Measurements from ENCODE around the gene SYNGR2. TPM values are rescaled to one million over a fixed set of nuclear protein-coding genes. Genes with fewer than 3 reads are reported as not detected.

Gene SYNGR2
- total and polyA plus RNA-seq, 9 of the 15 experiments (the other 6 are each of a cell fraction or from before 2014, with no cell fraction given), result 1.4 to 173 (median 87.8) TPM

DNA sequence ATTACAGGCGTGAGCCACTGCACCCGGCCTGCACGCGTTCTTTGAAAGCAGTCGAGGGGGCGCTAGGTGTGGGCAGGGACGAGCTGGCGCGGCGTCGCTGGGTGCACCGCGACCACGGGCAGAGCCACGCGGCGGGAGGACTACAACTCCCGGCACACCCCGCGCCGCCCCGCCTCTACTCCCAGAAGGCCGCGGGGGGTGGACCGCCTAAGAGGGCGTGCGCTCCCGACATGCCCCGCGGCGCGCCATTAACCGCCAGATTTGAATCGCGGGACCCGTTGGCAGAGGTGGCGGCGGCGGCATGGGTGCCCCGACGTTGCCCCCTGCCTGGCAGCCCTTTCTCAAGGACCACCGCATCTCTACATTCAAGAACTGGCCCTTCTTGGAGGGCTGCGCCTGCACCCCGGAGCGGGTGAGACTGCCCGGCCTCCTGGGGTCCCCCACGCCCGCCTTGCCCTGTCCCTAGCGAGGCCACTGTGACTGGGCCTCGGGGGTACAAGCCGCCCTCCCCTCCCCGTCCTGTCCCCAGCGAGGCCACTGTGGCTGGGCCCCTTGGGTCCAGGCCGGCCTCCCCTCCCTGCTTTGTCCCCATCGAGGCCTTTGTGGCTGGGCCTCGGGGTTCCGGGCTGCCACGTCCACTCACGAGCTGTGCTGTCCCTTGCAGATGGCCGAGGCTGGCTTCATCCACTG is 45.8 kb downstream of the SYNGR2 start, which contains the start of gene BIRC5 (continued):
- TF ChIP-seq ZNF408 (CRISPR knock-in tag; IDR thresholded peaks at IDR 0.05; ENCODE audit: low read depth) (no peak), RBM15 (IDR thresholded peaks at IDR 0.05; ENCODE audit: insufficient read depth, low read length) (no peak), EZH2 (IDR thresholded peaks at IDR 0.05; ENCODE audit: borderline replicate concordance, low read depth, low read length) (no peak), DMBX1 (CRISPR knock-in tag; IDR thresholded peaks at IDR 0.05; ENCODE audit: borderline replicate concordance) (no peak), ZNF445 (CRISPR knock-in tag; IDR thresholded peaks at IDR 0.05; ENCODE audit: low read depth) (no peak), NCOA6 (IDR thresholded peaks at IDR 0.05) (no peak), NR2C2 (CRISPR knock-in tag; IDR thresholded peaks at IDR 0.05) (no peak), NR2C2 (tag; IDR thresholded peaks at IDR 0.05) (peak; percentile 37; the same call in 1 of the 2 replicates), FOXP1 (CRISPR knock-in tag; IDR thresholded peaks at IDR 0.05) (no peak; the same call in 1 of the 2 replicates), YBX1 (IDR thresholded peaks at IDR 0.05) (no peak), FOXJ3 (CRISPR knock-in tag; IDR thresholded peaks at IDR 0.05) (no peak), ZNF354B (CRISPR knock-in tag; IDR thresholded peaks at IDR 0.05) (no peak), NELFE (IDR thresholded peaks at IDR 0.05; ENCODE audit: insufficient read depth, insufficient read length) (no peak), CBX3 (IDR thresholded peaks at IDR 0.05; ENCODE audit: borderline replicate concordance in 1 of 2, low read length in 2 of 2) (no peak), ILK (tag; IDR thresholded peaks at IDR 0.05; ENCODE audit: borderline replicate concordance, low read depth) (no peak), ZNF830 (CRISPR knock-in tag; IDR thresholded peaks at IDR 0.05) (no peak), CHCHD3 (CRISPR knock-in tag; IDR thresholded peaks at IDR 0.05) (no peak), RFX1 (IDR thresholded peaks at IDR 0.05) (no peak), SMC3 (conservative IDR thresholded peaks at IDR 0.05; ENCODE audit: insufficient read depth, low read depth, low read length) (no peak), SMAD1 (IDR thresholded peaks at IDR 0.05; ENCODE audit: low read depth, low read length, partially characterized antibody) (peak; percentile 53), KLF1 (tag; IDR thresholded peaks at IDR 0.05) (peak; percentile 62), SRF (CRISPR knock-in tag; IDR thresholded peaks at IDR 0.05) (peak in 1 of 2 experiments; percentile 60; a peak in 1 of 4 replicates)
- TF ChIP-seq, protein P1, sequence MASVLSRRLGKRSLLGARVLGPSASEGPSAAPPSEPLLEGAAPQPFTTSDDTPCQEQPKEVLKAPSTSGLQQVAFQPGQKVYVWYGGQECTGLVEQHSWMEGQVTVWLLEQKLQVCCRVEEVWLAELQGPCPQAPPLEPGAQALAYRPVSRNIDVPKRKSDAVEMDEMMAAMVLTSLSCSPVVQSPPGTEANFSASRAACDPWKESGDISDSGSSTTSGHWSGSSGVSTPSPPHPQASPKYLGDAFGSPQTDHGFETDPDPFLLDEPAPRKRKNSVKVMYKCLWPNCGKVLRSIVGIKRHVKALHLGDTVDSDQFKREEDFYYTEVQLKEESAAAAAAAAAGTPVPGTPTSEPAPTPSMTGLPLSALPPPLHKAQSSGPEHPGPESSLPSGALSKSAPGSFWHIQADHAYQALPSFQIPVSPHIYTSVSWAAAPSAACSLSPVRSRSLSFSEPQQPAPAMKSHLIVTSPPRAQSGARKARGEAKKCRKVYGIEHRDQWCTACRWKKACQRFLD (CRISPR knock-in tag; IDR thresholded peaks at IDR 0.05), result peak; percentile 87
- TF ChIP-seq, protein P2, sequence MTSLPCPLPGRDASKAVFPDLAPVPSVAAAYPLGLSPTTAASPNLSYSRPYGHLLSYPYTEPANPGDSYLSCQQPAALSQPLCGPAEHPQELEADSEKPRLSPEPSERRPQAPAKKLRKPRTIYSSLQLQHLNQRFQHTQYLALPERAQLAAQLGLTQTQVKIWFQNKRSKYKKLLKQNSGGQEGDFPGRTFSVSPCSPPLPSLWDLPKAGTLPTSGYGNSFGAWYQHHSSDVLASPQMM (CRISPR knock-in tag; IDR thresholded peaks at IDR 0.05), result no peak
- TF ChIP-seq, protein P3, sequence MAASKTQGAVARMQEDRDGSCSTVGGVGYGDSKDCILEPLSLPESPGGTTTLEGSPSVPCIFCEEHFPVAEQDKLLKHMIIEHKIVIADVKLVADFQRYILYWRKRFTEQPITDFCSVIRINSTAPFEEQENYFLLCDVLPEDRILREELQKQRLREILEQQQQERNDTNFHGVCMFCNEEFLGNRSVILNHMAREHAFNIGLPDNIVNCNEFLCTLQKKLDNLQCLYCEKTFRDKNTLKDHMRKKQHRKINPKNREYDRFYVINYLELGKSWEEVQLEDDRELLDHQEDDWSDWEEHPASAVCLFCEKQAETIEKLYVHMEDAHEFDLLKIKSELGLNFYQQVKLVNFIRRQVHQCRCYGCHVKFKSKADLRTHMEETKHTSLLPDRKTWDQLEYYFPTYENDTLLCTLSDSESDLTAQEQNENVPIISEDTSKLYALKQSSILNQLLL (CRISPR knock-in tag; IDR thresholded peaks at IDR 0.05; ENCODE audit: borderline replicate concordance), result no peak
- TF ChIP-seq, protein P4, sequence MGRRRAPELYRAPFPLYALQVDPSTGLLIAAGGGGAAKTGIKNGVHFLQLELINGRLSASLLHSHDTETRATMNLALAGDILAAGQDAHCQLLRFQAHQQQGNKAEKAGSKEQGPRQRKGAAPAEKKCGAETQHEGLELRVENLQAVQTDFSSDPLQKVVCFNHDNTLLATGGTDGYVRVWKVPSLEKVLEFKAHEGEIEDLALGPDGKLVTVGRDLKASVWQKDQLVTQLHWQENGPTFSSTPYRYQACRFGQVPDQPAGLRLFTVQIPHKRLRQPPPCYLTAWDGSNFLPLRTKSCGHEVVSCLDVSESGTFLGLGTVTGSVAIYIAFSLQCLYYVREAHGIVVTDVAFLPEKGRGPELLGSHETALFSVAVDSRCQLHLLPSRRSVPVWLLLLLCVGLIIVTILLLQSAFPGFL (CRISPR knock-in tag; IDR thresholded peaks at IDR 0.05), result no peak; the same call in 1 of the 2 replicates

All from K562 (cell line).